HG03045 (cell line): ENCODE measurements around the gene GNB2.
"Not testable (repeated sequence)": the region's sequence is repeated elsewhere in the genome, so short reads cannot be mapped to it uniquely, and the experiment has no call there.

Experiments
- ATAC-seq: cut with Tn5 transposase; IDR thresholded peaks from one replicate; pipeline ENCODE4 v1.9.1; 2021; ENCODE audit warnings: mild to moderate bottlenecking, moderate library complexity; ENCODE audit not compliant: unreplicated experiment

Gene GNB2

GRCh38 chr7:100662194-100662776 lies 11.3 kb upstream of the GNB2 start:
- ATAC-seq: not testable (repeated sequence)

DNA sequence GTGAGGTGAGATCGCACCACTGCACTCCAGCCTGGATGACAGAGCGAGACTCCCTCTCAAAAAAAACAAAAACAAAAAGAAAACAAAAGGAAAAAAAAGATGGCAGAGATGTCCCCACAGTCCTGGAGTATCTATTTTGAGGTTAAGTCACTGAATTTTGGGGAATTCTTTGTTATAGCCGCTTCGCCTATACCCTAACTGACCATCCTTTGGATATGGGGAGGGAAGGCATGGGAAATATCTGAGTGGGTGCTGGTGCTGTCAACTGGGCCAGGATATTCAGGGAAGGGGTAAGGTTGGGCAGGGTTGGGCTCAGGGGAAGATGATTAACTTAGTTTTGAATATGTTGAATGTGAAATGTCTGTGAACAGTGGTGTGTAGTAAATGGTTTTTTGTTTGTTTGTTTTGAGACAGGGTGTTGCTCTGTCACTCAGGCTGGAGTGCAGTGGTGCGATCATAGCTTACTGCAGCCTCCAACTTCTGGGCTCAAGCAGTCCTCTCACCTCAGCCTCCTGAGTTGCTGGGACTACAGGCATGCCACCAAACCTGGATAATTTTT lies 8.3 kb upstream of the GNB2 start:
- ATAC-seq: no peak

GRCh38 chr7:100667331-100668068 lies 6.0 kb upstream of the GNB2 start:
- ATAC-seq: no peak

- no peak for ATAC-seq
These were observed 5.5 kb upstream of the GNB2 start for GRCh38 chr7:100668069-100668449.

- ATAC-seq: not testable (repeated sequence)
These were observed 4.4 kb upstream of the GNB2 start for GRCh38 chr7:100669106-100669505.

DNA sequence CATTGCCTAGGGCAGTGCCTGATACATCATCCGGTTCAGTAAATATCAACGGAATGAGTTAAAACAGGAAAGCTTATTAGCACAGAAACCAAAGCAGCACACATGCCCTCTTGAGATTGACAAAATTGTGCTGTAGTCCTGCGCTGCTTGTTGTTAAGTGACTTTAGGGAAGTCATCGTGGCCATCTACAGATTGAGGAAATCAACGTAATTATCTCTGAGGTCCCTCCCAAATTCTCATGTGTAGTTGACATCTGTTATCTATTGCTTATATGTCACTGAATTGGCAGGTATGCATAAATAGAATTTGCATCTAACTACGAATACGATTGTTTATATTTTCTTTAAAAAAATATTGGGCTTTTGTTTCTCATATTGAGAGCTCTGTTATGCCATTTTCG lies 3.5 kb upstream of the GNB2 start:
- ATAC-seq: no peak

GRCh38 chr7:100671353-100672327 lies 1.9 kb upstream of the GNB2 start:
- no peak for ATAC-seq

- peak; percentile 11 for ATAC-seq
These were observed 436 bp downstream of the GNB2 start for GRCh38 chr7:100673942-100674410.

GRCh38 chr7:100674411-100675104 lies 1.0 kb downstream of the GNB2 start:
- ATAC-seq: no peak

DNA sequence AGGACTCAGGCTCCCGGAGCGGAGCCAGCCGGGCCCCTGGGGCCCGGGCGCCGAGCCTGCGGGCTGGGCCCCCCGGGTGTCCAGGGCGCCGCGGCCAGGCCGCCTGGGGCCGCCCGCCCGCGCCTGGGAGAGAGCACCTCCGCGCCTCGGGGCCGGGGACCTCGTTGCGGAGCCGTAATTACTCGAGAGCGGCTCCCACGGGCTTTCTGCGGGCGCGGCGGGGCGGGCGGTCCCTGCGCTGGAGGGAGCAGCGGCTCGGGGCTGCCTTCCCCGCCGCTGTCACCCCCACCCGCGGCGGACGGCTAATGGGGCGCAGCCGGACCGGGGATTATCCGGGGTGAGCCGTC lies 1.5 kb downstream of the GNB2 start:
- ATAC-seq: no peak

GRCh38 chr7:100675581-100676350 lies 2.2 kb downstream of the GNB2 start:
- peak; percentile 28 for ATAC-seq

DNA sequence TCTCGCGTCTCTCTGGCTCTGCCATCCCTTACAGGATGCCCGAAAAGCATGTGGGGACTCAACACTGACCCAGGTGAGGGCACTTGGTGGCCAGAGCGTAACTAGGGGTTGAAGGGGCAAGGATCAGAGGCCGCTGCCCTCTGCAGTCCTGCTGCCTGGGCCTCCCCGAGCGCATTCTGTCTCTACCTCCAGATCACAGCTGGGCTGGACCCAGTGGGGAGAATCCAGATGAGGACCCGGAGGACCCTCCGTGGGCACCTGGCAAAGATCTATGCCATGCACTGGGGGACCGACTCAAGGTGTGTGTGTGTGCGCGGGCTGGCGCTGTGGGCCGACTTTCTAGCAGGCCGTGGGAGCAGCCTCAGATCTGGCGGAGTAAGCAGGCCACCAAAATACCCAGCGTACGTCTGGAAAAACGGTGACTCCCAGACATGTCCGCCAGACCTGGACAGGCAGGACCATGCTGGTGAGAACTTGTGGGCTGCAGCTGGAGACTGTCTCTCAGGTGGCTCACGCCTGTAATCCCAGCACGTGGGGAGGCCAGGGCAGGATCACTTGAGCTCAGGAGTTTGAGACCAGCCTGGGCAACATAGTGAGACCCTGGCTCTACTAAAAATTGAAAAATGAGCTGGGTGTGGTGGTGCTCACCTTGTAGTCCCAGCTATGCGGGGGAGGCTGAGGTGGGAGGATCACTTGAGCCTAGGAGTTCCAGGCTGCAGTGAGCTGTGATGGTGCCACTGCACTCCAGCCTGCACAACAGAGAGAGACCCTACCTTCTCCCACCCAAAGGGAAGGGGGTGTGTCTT lies 3.2 kb downstream of the GNB2 start:
- no peak for ATAC-seq

- no peak for ATAC-seq
These were observed 4.0 kb downstream of the GNB2 start for GRCh38 chr7:100677308-100678267.

DNA sequence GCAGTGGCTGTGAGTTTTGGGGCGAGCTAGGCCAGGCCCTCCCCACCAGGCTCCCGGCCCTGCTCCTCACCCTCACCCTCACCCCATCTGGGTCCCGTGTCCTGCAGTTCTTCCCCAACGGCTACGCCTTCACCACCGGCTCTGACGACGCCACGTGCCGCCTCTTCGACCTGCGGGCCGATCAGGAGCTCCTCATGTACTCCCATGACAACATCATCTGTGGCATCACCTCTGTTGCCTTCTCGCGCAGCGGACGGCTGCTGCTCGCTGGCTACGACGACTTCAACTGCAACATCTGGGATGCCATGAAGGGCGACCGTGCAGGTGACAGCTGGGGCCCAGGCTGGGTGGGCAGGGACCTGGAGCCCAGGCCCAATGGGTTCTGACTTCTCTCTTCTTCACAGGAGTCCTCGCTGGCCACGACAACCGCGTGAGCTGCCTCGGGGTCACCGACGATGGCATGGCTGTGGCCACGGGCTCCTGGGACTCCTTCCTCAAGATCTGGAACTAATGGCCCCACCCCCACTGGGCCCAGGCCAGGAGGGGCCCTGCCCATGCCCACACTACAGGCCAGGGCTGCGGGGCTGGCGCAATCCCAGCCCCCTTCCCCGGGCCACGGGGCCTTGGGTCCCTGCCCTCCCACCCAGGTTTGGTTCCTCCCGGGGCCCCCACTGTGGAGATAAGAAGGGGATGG lies 4.9 kb downstream of the GNB2 start:
- ATAC-seq: no peak

GRCh38 chr7:100679129-100679926 lies 5.8 kb downstream of the GNB2 start:
- ATAC-seq: no peak

DNA sequence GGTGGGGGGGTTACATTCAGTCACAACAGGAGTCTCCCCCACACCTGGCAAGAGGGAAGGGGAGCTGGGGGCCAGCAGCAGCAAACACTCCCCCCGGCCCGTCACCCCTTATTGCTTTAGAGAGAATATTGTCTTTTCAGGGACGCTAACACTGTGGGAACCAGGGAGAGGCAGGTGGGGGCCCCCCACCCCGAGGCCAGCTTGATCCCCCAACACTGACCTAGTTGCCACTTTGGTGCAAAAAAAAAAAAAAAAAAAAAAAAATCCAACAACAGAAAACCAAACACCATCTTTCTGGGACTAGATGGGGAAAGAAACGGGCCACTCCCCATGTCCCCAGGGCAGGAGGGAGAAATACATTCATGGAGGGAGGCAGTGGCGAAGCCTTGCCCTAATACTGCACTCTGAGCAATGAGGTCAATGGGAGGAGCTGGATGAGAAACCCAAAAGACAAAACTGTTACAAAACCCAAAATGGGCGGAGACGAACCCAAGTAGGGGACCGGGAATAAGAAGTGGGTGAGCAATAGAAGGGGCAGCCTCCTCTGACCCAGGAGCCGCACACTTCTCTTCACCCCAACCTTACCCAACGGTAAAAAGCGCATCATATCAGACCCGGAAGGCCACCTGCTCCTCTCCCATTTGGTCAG lies 6.5 kb downstream of the GNB2 start:
- no peak for ATAC-seq
